Measurements from ENCODE around the gene ADGRL1.

Gene ADGRL1

DNA sequence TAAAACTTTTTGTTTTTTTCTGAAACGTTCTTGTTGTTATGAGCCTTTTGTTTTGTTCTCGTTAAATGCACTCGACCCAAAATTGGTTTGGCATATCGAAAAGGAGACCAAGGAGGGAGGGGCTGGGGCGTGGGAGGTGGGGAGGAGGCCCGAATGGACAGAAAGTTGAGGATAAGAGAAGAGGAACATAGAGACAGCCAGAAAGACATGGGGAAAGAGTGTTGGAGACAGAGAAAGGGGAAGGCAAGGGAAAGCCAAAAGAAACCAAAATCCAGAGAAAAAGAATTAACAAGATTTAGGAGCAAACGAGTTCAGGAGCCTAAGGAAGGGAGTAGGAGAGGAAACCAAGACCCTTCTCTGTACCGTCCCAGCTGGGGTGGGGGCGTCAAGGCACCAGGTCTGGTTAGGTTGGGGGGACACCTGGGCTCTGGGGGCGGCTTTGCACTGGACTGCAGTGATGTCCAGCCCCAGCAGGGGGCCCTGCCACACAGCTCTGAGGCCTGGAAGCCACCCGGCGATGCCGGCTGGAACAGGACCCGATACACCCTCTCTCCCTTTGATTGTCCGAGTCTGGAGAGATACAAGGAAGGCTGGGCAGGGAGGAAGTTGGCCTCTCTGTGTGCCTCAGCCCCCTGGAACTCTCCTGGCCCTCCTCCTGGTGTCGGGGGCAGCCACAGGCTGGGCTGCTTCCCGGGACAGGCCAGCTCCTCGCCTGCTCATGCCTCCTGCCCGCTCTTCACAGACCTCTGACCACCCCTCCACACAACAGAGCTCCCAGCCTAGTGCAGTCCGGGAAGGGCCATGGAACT lies 58.0 kb downstream of the ADGRL1 start:
- TF ChIP-seq POLR2AphosphoS5 (IDR thresholded peaks at IDR 0.05; ENCODE audit: low read depth, low read length): no peak
- no peak for TF ChIP-seq TAF1 (IDR thresholded peaks at IDR 0.05; ENCODE audit: borderline replicate concordance, insufficient read depth, low read length)
- no peak for TF ChIP-seq FOXP2 (optimal IDR thresholded peaks at IDR 0.05; ENCODE audit: borderline replicate concordance, extremely low read depth, extremely low read length, insufficient read depth)

DNA sequence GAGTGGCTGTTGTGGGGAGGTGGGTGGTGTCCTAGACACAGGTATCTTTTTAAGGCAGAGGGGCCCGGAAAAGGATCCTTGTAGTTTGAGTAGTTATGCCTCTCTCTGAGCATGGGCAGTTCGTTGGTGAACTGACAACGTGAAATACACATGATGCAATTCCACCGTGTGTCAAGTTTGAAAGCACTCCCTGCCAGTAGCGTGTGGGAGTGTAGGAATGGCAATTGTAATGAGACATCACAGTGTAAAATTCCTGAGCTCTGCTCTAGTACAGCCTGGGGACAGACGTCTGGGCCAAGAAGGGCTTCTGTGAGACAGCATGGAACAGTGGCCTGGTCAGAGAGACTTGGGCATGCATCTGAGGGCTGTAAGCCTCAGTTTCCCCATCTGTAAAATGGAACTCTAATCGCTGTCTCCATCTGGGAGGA lies 59.2 kb downstream of the ADGRL1 start:
- peak; percentile 58; the same call in 1 of the 2 replicates for TF ChIP-seq SIN3A (IDR thresholded peaks at IDR 0.05; ENCODE audit: borderline replicate concordance, insufficient read depth, low read length)
- TF ChIP-seq, protein P1, sequence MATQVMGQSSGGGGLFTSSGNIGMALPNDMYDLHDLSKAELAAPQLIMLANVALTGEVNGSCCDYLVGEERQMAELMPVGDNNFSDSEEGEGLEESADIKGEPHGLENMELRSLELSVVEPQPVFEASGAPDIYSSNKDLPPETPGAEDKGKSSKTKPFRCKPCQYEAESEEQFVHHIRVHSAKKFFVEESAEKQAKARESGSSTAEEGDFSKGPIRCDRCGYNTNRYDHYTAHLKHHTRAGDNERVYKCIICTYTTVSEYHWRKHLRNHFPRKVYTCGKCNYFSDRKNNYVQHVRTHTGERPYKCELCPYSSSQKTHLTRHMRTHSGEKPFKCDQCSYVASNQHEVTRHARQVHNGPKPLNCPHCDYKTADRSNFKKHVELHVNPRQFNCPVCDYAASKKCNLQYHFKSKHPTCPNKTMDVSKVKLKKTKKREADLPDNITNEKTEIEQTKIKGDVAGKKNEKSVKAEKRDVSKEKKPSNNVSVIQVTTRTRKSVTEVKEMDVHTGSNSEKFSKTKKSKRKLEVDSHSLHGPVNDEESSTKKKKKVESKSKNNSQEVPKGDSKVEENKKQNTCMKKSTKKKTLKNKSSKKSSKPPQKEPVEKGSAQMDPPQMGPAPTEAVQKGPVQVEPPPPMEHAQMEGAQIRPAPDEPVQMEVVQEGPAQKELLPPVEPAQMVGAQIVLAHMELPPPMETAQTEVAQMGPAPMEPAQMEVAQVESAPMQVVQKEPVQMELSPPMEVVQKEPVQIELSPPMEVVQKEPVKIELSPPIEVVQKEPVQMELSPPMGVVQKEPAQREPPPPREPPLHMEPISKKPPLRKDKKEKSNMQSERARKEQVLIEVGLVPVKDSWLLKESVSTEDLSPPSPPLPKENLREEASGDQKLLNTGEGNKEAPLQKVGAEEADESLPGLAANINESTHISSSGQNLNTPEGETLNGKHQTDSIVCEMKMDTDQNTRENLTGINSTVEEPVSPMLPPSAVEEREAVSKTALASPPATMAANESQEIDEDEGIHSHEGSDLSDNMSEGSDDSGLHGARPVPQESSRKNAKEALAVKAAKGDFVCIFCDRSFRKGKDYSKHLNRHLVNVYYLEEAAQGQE (IDR thresholded peaks at IDR 0.05; ENCODE audit: insufficient read depth in 1 of 2, low read depth in 2 of 2, low read length in 2 of 2): no peak
- TF ChIP-seq FOXP2 (optimal IDR thresholded peaks at IDR 0.05; ENCODE audit: borderline replicate concordance, extremely low read depth, extremely low read length, insufficient read depth): peak; percentile 26

DNA sequence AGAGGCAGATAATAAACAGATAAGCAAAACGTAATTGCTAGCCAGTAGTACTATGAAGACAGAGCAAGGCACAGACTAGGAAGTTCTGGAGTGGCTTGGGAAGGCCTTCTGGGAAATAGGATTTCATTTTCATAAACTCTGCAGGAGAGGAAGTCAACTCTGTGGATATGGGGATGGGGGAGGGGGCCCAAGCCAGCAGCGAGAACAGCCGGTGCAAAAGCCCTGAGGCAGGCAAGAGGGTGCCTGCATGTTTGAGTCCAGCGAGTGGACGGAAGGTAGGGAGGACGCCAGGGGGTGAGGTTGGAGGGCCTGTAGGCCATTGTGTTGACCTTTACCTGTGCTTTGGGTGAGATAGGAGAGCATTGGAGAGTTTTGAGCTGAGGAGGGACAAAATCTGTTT lies 60.6 kb downstream of the ADGRL1 start:
- TF ChIP-seq, protein P1 (IDR thresholded peaks at IDR 0.05; ENCODE audit: insufficient read depth in 1 of 2, low read depth in 2 of 2, low read length in 2 of 2): no peak
- TF ChIP-seq TAF1 (IDR thresholded peaks at IDR 0.05; ENCODE audit: borderline replicate concordance, insufficient read depth, low read length): no peak
- no peak for TF ChIP-seq SIN3A (IDR thresholded peaks at IDR 0.05; ENCODE audit: borderline replicate concordance, insufficient read depth, low read length)
- TF ChIP-seq FOXP2 (optimal IDR thresholded peaks at IDR 0.05; ENCODE audit: borderline replicate concordance, extremely low read depth, extremely low read length, insufficient read depth): no peak
- no peak for TF ChIP-seq POLR2AphosphoS5 (IDR thresholded peaks at IDR 0.05; ENCODE audit: low read depth, low read length)

DNA sequence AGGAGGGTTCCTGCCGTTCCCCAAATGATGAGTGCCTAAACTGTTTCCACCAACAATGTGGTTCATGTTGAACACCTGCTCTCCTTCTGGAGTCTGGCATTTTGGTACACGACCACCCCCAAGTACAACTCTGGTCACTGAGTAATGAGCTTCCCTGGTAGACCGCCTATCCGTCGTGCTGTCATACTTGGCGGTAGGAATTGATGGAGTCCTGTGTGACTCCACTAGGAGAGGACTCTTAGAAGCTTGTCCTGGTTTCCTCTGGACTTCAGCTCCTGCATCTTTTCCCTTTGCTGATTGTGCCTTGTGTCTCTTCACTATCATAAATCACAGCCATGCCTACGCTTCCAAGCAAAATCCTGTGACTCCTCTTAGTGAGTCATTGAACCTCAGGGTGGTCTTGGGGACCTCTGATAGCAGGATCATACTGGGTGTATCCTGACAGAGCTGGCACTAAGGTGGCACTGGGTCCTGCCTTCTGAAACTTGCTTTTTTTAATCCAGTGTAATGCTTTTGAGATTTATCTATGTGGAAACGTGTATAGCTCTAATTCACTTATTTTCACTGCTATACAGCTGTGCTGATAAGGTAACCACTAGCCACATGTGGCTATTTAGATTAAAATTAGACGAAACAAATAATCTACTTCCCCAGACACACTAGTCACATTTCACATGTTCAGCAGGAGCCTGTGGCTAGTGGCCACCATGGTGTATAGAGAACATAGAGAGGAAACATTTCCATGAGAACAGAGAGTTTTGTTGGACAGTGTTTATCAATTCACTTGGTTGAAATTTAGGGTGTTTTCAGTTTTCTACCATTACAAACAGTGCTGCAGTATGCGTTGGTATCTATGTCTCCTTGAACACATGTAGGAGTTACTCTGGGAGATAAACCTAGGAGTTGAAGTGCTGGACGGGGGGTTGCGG lies 63.4 kb downstream of the ADGRL1 start:
- TF ChIP-seq TAF1 (IDR thresholded peaks at IDR 0.05; ENCODE audit: borderline replicate concordance, insufficient read depth, low read length): no peak
- no peak for TF ChIP-seq SIN3A (IDR thresholded peaks at IDR 0.05; ENCODE audit: borderline replicate concordance, insufficient read depth, low read length)
- TF ChIP-seq POLR2AphosphoS5 (IDR thresholded peaks at IDR 0.05; ENCODE audit: low read depth, low read length): no peak
- TF ChIP-seq, protein P1 (IDR thresholded peaks at IDR 0.05; ENCODE audit: insufficient read depth in 1 of 2, low read depth in 2 of 2, low read length in 2 of 2): no peak
- no peak for TF ChIP-seq FOXP2 (optimal IDR thresholded peaks at IDR 0.05; ENCODE audit: borderline replicate concordance, extremely low read depth, extremely low read length, insufficient read depth)

DNA sequence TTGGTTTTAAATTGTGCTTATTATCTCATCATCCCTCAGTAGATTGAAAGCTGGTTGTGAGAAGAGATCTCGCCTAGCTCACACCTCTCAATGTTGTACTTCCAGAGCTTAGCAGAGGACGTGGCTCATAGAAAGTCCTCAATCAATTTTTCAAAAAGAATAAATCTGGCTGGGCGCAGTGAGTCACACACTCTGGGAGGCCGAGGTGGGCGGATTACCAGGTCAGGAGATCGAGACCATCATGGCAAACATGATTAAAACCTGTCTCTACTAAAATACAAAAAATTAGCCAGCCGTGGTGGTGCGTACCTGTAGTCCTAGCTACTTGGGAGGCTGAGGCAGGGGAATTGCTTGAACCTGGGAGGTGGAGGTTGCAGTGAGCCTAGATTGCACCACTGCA lies 64.9 kb downstream of the ADGRL1 start:
- TF ChIP-seq TAF1 (IDR thresholded peaks at IDR 0.05; ENCODE audit: borderline replicate concordance, insufficient read depth, low read length): no peak
- TF ChIP-seq POLR2AphosphoS5 (IDR thresholded peaks at IDR 0.05; ENCODE audit: low read depth, low read length): no peak
- TF ChIP-seq SIN3A (IDR thresholded peaks at IDR 0.05; ENCODE audit: borderline replicate concordance, insufficient read depth, low read length): no peak
- TF ChIP-seq, protein P1 (IDR thresholded peaks at IDR 0.05; ENCODE audit: insufficient read depth in 1 of 2, low read depth in 2 of 2, low read length in 2 of 2): no peak
- TF ChIP-seq FOXP2 (optimal IDR thresholded peaks at IDR 0.05; ENCODE audit: borderline replicate concordance, extremely low read depth, extremely low read length, insufficient read depth): no peak

Data from PFSK-1 (cell line).